HEK293 (cell line): ENCODE results near the gene CRABP2.

Source experiments
- CTCF ChIA-PET: fragments of 350-600 bp; formaldehyde crosslinking; extraction: SDS; loops from one replicate; lab custom pipeline; 2021; ENCODE audit warnings: antibody characterized with exemption; lab: Yijun Ruan, JAX
- POLR2A ChIA-PET: fragments of 300-600 bp; formaldehyde crosslinking; extraction: SDS; loops from one replicate; lab custom pipeline; 2020; ENCODE audit warnings: antibody characterized with exemption, inconsistent platforms; lab: Yijun Ruan, JAX
- H3K27ac ChIP-seq: fragments of 200-500 bp; sonication (Bioruptor generic); 2 replicates; pipeline ENCODE4 v1.5.1; 2014; ENCODE audit warnings: low read depth, low read length, control low read depth, inconsistent platforms; ENCODE audit errors: extremely low read depth
- H3K36me3 ChIP-seq, 2 experiments: fragments of 200-500 bp in 1 of 2; sonication (Bioruptor generic) in 1 of 2; 1 replicate in 1 of 2; 2 replicates in 1 of 2; pipeline ENCODE4 v1.5.1; 2014 to 2017; ENCODE audit warnings: inconsistent platforms in 2 of 2, low read length in 2 of 2; ENCODE audit not compliant: control insufficient read depth in 2 of 2, insufficient read depth in 1 of 2
- H3K4me1 ChIP-seq: fragments of 200-500 bp; sonication (Bioruptor generic); 2 replicates; pipeline ENCODE4 v1.5.1; 2014; ENCODE audit warnings: mild to moderate bottlenecking, low read length, inconsistent platforms; ENCODE audit not compliant: control insufficient read depth, insufficient read depth
- H3K4me3 ChIP-seq: 2 replicates; pipeline ENCODE4 v1.5.1; 2011; ENCODE audit warnings: low read depth, mild to moderate bottlenecking, control low read depth, low read length, moderate library complexity
- H3K9me3 ChIP-seq: fragments of 200-500 bp; sonication (Bioruptor generic); 2 replicates; pipeline ENCODE4 v1.5.1; 2014; ENCODE audit warnings: low read depth, low read length, inconsistent platforms; ENCODE audit not compliant: control insufficient read depth, insufficient read depth
- EGR2 ChIP-seq: fragments of 450-650 bp; formaldehyde crosslinking; IDR thresholded peaks from 2 replicates; pipeline ENCODE4 v1.5.1; 2016; ENCODE audit warnings: low read depth, missing biosample characterization, missing genetic modification characterization
- GLIS2 ChIP-seq: fragments of 450-650 bp; formaldehyde crosslinking; IDR thresholded peaks from 2 replicates; pipeline ENCODE4 v1.5.1; 2016; ENCODE audit warnings: missing biosample characterization, missing genetic modification characterization
- KLF1 ChIP-seq: fragments of 450-650 bp; formaldehyde crosslinking; IDR thresholded peaks from 2 replicates; pipeline ENCODE4 v1.5.1; 2016; ENCODE audit warnings: missing biosample characterization, missing genetic modification characterization
- SP2 ChIP-seq: fragments of 450-650 bp; formaldehyde crosslinking; IDR thresholded peaks from 2 replicates; pipeline ENCODE4 v1.5.1; 2016; ENCODE audit warnings: missing biosample characterization, missing genetic modification characterization
- SP7 ChIP-seq: fragments of 450-650 bp; formaldehyde crosslinking; IDR thresholded peaks from 2 replicates; pipeline ENCODE4 v1.5.1; 2016; ENCODE audit warnings: missing biosample characterization, missing genetic modification characterization
- YY1 ChIP-seq: fragments of 450-650 bp; formaldehyde crosslinking; IDR thresholded peaks from 2 replicates; pipeline ENCODE4 v1.5.1; 2018; ENCODE audit warnings: missing biosample characterization, missing genetic modification characterization
- ZBTB48 ChIP-seq: fragments of 450-650 bp; formaldehyde crosslinking; IDR thresholded peaks from 2 replicates; pipeline ENCODE4 v1.5.1; 2016; ENCODE audit warnings: missing biosample characterization, missing genetic modification characterization
- ZBTB7A ChIP-seq: fragments of 450-650 bp; formaldehyde crosslinking; IDR thresholded peaks from 2 replicates; pipeline ENCODE4 v1.5.1; 2016; ENCODE audit warnings: low read depth, missing biosample characterization, missing genetic modification characterization
- ZBTB8A ChIP-seq: fragments of 450-650 bp; formaldehyde crosslinking; IDR thresholded peaks from 2 replicates; pipeline ENCODE4 v1.5.1; 2016; ENCODE audit warnings: missing biosample characterization, missing genetic modification characterization
- ZEB2 ChIP-seq: fragments of 450-650 bp; formaldehyde crosslinking; IDR thresholded peaks from 2 replicates; pipeline ENCODE4 v1.5.1; 2016; ENCODE audit warnings: missing biosample characterization, missing genetic modification characterization
- ZFHX2 ChIP-seq: fragments of 450-650 bp; formaldehyde crosslinking; conservative IDR thresholded peaks from 2 replicates; pipeline ENCODE4 v1.5.1; 2016; ENCODE audit warnings: missing biosample characterization, missing genetic modification characterization
- ZFP69B ChIP-seq: fragments of 450-650 bp; formaldehyde crosslinking; IDR thresholded peaks from 2 replicates; pipeline ENCODE4 v1.5.1; 2016; ENCODE audit warnings: missing biosample characterization, missing genetic modification characterization
- ZIC2 ChIP-seq: fragments of 450-650 bp; formaldehyde crosslinking; IDR thresholded peaks from 2 replicates; pipeline ENCODE4 v1.5.1; 2016; ENCODE audit warnings: missing biosample characterization, missing genetic modification characterization
- ZNF221 ChIP-seq: fragments of 450-650 bp; formaldehyde crosslinking; IDR thresholded peaks from 2 replicates; pipeline ENCODE4 v1.5.1; 2017; ENCODE audit warnings: missing biosample characterization, missing genetic modification characterization, borderline replicate concordance
- ZNF335 ChIP-seq: fragments of 450-650 bp; formaldehyde crosslinking; conservative IDR thresholded peaks from 2 replicates; pipeline ENCODE4 v1.5.1; 2016; ENCODE audit warnings: missing biosample characterization, missing genetic modification characterization
- ZNF341 ChIP-seq: fragments of 450-650 bp; formaldehyde crosslinking; IDR thresholded peaks from 2 replicates; pipeline ENCODE4; 2016; ENCODE audit warnings: low read depth, missing biosample characterization, missing genetic modification characterization
- ZNF473 ChIP-seq: fragments of 450-650 bp; formaldehyde crosslinking; IDR thresholded peaks from 2 replicates; pipeline ENCODE4 v1.5.1; 2017; ENCODE audit warnings: missing biosample characterization, missing genetic modification characterization
- ZNF654 ChIP-seq: fragments of 450-650 bp; formaldehyde crosslinking; IDR thresholded peaks from 2 replicates; pipeline ENCODE4 v1.5.1; 2016; ENCODE audit warnings: low read depth, missing biosample characterization, missing genetic modification characterization
- ZNF76 ChIP-seq: fragments of 450-650 bp; formaldehyde crosslinking; IDR thresholded peaks from 2 replicates; pipeline ENCODE4; 2016; ENCODE audit warnings: low read depth, missing biosample characterization, missing genetic modification characterization, borderline replicate concordance
- ZXDB ChIP-seq: fragments of 450-650 bp; formaldehyde crosslinking; IDR thresholded peaks from 2 replicates; pipeline ENCODE4 v1.5.1; 2016; ENCODE audit warnings: missing biosample characterization, missing genetic modification characterization
- TF ChIP-seq, protein P1 (sequence below): fragments of 450-650 bp; formaldehyde crosslinking; IDR thresholded peaks from 2 replicates; pipeline ENCODE4 v1.5.1; 2016; ENCODE audit warnings: missing biosample characterization, missing genetic modification characterization
- TF ChIP-seq, protein P2 (sequence below): fragments of 450-650 bp; formaldehyde crosslinking; IDR thresholded peaks from 2 replicates; pipeline ENCODE4 v1.5.1; 2016; ENCODE audit warnings: missing biosample characterization, missing genetic modification characterization
- TF ChIP-seq, protein P3 (sequence below): fragments of 450-650 bp; formaldehyde crosslinking; optimal IDR thresholded peaks from 2 replicates; pipeline ENCODE3; 2016; ENCODE audit warnings: missing biosample characterization, mild to moderate bottlenecking, missing genetic modification characterization
- TF ChIP-seq, protein P4 (sequence below): fragments of 450-650 bp; formaldehyde crosslinking; IDR thresholded peaks from 2 replicates; pipeline ENCODE4 v1.5.1; 2016; ENCODE audit warnings: missing biosample characterization, missing genetic modification characterization
- TF ChIP-seq, protein P5 (sequence below): fragments of 450-650 bp; formaldehyde crosslinking; IDR thresholded peaks from 2 replicates; pipeline ENCODE4; 2016; ENCODE audit warnings: missing biosample characterization, missing genetic modification characterization
- TF ChIP-seq, protein P6 (sequence below): fragments of 450-650 bp; formaldehyde crosslinking; IDR thresholded peaks from 2 replicates; pipeline ENCODE4 v1.5.1; 2016; ENCODE audit warnings: missing biosample characterization, missing genetic modification characterization

The CRABP2 gene

DNA sequence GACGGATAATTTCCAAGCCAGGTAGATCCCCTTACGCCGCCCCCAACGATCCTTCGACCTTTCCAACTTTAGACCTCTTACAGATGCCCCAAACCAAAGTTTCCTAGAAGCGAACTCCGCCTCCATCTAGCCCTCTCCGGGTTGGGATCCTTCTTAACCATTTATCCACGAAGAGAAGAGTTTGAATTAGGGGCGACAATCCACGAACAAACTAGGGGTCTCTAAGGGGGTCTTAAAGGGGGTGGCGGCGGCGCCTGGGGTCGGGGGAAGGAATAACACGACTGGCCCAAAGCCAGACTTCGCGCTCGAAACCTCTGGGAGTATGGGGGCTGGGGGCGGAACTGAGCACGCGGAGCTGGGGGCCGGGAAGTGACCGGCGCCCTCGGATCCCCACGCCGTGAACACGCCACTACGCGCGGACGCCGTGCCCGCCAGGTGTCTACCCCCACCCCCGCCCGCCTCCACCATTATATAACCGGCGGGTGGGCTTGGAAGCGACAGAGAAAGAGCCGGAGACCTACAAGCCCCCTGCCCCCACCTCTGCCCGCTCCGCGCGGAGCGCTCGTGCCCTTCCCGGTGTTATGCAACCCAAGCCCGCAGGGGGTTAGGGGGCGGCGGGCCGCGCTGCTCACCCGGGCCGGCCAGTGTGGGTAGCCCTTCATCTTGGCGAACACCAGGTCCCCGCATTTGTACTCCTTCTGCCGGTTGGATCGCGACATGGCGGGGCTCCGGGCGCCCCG, 45.5 kb upstream of the CRABP2 start:
- CTCF ChIA-PET, result interaction anchor here (0.8 to 2.5 kb wide), 3 partner anchors 25 to 141 kb away, joined by 3 to 9 read pairs (median 3); no protein-coding TSS in a partner anchor
- POLR2A ChIA-PET, result interaction anchor here (1.2 to 3.2 kb wide), 11 partner anchors 8 to 89 kb away, joined by 4 to 63 read pairs (median 6); partner anchors contain the start of genes ISG20L2, METTL25B, MRPL24 and PRCC
- H3K9me3 ChIP-seq, result no peaks in the 10 kb centered on the region
- TF ChIP-seq ZFP69B (tag by site-specific recombination) (0 out of 2 replicates have a peak, but pooled peaks have one; percentile 12), YY1 (tag by site-specific recombination) (0 out of 2 replicates have a peak, but pooled peaks have one; percentile 46), EGR2 (peak; percentile 87; the same call in 1 of the 2 replicates), KLF1 (tag by site-specific recombination) (no peak), ZXDB (tag by site-specific recombination) (peak; percentile 40; the same call in 1 of the 2 replicates), ZNF341 (tag by site-specific recombination) (peak; percentile 71), ZBTB8A (tag by site-specific recombination) (peak; percentile 5; the same call in 1 of the 2 replicates), SP7 (tag by site-specific recombination) (0 out of 2 replicates have a peak, but pooled peaks have one; percentile 6), ZNF473 (tag by site-specific recombination) (no peak), ZFHX2 (peak; percentile 89), GLIS2 (tag by site-specific recombination) (peak; percentile 81), ZNF221 (tag by site-specific recombination) (no peak), ZNF335 (0 out of 2 replicates have a peak, but pooled peaks have one; percentile 4), ZBTB7A (tag by site-specific recombination) (0 out of 2 replicates have a peak, but pooled peaks have one; percentile 55), ZIC2 (tag by site-specific recombination) (peak; percentile 45; the same call in 1 of the 2 replicates), ZNF76 (tag by site-specific recombination) (peak; percentile 76), SP2 (peak; percentile 32), ZEB2 (tag by site-specific recombination) (peak; percentile 36; the same call in 1 of the 2 replicates), ZBTB48 (peak; percentile 48; the same call in 1 of the 2 replicates), ZNF654 (tag by site-specific recombination) (no peak)
- TF ChIP-seq, protein P1, sequence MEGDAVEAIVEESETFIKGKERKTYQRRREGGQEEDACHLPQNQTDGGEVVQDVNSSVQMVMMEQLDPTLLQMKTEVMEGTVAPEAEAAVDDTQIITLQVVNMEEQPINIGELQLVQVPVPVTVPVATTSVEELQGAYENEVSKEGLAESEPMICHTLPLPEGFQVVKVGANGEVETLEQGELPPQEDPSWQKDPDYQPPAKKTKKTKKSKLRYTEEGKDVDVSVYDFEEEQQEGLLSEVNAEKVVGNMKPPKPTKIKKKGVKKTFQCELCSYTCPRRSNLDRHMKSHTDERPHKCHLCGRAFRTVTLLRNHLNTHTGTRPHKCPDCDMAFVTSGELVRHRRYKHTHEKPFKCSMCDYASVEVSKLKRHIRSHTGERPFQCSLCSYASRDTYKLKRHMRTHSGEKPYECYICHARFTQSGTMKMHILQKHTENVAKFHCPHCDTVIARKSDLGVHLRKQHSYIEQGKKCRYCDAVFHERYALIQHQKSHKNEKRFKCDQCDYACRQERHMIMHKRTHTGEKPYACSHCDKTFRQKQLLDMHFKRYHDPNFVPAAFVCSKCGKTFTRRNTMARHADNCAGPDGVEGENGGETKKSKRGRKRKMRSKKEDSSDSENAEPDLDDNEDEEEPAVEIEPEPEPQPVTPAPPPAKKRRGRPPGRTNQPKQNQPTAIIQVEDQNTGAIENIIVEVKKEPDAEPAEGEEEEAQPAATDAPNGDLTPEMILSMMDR (tag by site-specific recombination), result peak; percentile 33; the same call in 1 of the 2 replicates
- TF ChIP-seq, protein P2, sequence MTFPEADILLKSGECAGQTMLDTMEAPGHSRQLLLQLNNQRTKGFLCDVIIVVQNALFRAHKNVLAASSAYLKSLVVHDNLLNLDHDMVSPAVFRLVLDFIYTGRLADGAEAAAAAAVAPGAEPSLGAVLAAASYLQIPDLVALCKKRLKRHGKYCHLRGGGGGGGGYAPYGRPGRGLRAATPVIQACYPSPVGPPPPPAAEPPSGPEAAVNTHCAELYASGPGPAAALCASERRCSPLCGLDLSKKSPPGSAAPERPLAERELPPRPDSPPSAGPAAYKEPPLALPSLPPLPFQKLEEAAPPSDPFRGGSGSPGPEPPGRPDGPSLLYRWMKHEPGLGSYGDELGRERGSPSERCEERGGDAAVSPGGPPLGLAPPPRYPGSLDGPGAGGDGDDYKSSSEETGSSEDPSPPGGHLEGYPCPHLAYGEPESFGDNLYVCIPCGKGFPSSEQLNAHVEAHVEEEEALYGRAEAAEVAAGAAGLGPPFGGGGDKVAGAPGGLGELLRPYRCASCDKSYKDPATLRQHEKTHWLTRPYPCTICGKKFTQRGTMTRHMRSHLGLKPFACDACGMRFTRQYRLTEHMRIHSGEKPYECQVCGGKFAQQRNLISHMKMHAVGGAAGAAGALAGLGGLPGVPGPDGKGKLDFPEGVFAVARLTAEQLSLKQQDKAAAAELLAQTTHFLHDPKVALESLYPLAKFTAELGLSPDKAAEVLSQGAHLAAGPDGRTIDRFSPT (tag by site-specific recombination), result peak; percentile 24
- TF ChIP-seq, protein P3, sequence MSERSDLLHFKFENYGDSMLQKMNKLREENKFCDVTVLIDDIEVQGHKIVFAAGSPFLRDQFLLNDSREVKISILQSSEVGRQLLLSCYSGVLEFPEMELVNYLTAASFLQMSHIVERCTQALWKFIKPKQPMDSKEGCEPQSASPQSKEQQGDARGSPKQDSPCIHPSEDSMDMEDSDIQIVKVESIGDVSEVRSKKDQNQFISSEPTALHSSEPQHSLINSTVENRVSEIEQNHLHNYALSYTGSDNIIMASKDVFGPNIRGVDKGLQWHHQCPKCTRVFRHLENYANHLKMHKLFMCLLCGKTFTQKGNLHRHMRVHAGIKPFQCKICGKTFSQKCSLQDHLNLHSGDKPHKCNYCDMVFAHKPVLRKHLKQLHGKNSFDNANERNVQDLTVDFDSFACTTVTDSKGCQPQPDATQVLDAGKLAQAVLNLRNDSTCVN (tag by site-specific recombination), result peak; percentile 83
- TF ChIP-seq, protein P4, sequence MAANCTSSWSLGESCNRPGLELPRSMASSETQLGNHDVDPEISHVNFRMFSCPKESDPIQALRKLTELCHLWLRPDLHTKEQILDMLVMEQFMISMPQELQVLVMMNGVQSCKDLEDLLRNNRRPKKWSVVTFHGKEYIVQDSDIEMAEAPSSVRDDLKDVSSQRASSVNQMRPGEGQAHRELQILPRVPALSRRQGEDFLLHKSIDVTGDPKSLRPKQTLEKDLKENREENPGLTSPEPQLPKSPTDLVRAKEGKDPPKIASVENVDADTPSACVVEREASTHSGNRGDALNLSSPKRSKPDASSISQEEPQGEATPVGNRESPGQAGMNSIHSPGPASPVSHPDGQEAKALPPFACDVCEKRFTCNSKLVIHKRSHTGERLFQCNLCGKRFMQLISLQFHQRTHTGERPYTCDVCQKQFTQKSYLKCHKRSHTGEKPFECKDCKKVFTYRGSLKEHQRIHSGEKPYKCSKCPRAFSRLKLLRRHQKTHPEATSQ (tag by site-specific recombination), result 0 out of 2 replicates have a peak, but pooled peaks have one; percentile 15
- TF ChIP-seq, protein P5, sequence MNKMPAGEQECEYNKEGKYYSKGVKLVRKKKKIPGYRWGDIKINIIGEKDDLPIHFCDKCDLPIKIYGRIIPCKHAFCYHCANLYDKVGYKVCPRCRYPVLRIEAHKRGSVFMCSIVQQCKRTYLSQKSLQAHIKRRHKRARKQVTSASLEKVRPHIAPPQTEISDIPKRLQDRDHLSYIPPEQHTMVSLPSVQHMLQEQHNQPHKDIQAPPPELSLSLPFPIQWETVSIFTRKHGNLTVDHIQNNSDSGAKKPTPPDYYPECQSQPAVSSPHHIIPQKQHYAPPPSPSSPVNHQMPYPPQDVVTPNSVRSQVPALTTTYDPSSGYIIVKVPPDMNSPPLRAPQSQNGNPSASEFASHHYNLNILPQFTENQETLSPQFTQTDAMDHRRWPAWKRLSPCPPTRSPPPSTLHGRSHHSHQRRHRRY (tag by site-specific recombination), result no peak
- TF ChIP-seq, protein P6, sequence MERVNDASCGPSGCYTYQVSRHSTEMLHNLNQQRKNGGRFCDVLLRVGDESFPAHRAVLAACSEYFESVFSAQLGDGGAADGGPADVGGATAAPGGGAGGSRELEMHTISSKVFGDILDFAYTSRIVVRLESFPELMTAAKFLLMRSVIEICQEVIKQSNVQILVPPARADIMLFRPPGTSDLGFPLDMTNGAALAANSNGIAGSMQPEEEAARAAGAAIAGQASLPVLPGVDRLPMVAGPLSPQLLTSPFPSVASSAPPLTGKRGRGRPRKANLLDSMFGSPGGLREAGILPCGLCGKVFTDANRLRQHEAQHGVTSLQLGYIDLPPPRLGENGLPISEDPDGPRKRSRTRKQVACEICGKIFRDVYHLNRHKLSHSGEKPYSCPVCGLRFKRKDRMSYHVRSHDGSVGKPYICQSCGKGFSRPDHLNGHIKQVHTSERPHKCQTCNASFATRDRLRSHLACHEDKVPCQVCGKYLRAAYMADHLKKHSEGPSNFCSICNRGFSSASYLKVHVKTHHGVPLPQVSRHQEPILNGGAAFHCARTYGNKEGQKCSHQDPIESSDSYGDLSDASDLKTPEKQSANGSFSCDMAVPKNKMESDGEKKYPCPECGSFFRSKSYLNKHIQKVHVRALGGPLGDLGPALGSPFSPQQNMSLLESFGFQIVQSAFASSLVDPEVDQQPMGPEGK (tag by site-specific recombination), result peak; percentile 74

More for the DNA sequence above, 45.5 kb upstream of the CRABP2 start:
- H3K4me3 ChIP-seq, result peak overlapping the region; percentile 87
- peaks cover 0 to 9% of the 10 kb centered on the region in 2 experiments; a peak in 1 of 3 replicates for H3K36me3 ChIP-seq
- H3K27ac ChIP-seq, result peak overlapping the region; percentile 95
- peaks cover 11% of the 10 kb centered on the region; the same call in 1 of the 2 replicates for H3K4me1 ChIP-seq
